GM12875 (cell line): ENCODE data around the gene RNF113B.

Experiments used
- H3K4me3 ChIP-seq: one replicate; pipeline ENCODE4 v1.5.1; 2011; ENCODE audit warnings: low read depth, low read length, control low read depth
- CTCF ChIP-seq: IDR thresholded peaks from 2 replicates; pipeline ENCODE4 v1.5.1; 2011; ENCODE audit warnings: low read depth, mild to moderate bottlenecking, control low read depth, inconsistent platforms, low read length, moderate library complexity, borderline replicate concordance; ENCODE audit not compliant: insufficient read depth

RNF113B gene

GRCh38 chr13:98176777-98177608 lies at the start of gene RNF113B:
Gene RNF113B (minus strand): TSS chr13:98177269. CDS start chr13:98177236, 33 bp downstream.
- H3K4me3 ChIP-seq: no peak within 1 kb of the TSS
- no peak for TF ChIP-seq CTCF

- H3K4me3 ChIP-seq: no peak overlapping the region
- TF ChIP-seq CTCF: no peak
Measured at GRCh38 chr13:98226496-98226895, 49.4 kb upstream of the RNF113B start.

- no peak for TF ChIP-seq CTCF
- H3K4me3 ChIP-seq: no peak overlapping the region
Measured at GRCh38 chr13:98225036-98225940, 48.2 kb upstream of the RNF113B start.

- H3K4me3 ChIP-seq: no peak overlapping the region
- TF ChIP-seq CTCF: no peak
Measured at GRCh38 chr13:98224557-98224956, 47.5 kb upstream of the RNF113B start.

GRCh38 chr13:98223741-98224140 lies 46.7 kb upstream of the RNF113B start:
- no peak overlapping the region for H3K4me3 ChIP-seq
- TF ChIP-seq CTCF: no peak

GRCh38 chr13:98222816-98223215 lies 45.7 kb upstream of the RNF113B start:
- no peak for TF ChIP-seq CTCF
- no peak overlapping the region for H3K4me3 ChIP-seq

GRCh38 chr13:98222081-98222554 lies 45.0 kb upstream of the RNF113B start:
- no peak for TF ChIP-seq CTCF
- H3K4me3 ChIP-seq: no peak overlapping the region
